CD4-positive, alpha-beta T cell treated with Interleukin-4 for 1 hour (primary cell): Measurements from ENCODE around the gene ZC3H12D.
A peak's percentile ranks its signal among the peaks of the same experiment; 100 is the strongest.
"Not testable (repeated sequence)": the region's sequence is repeated elsewhere in the genome, so short reads cannot be mapped to it uniquely, and the experiment has no call there.

Source experiments
- DNase-seq, 2 donors: peaks; one replicate each; pipeline ENCODE4 v3.0.0-alpha.2; 2020 to 2022

The ZC3H12D gene

GRCh38 chr6:149483334-149483725 is 1.5 kb downstream of the ZC3H12D start:
- DNase-seq = peak in 1 of 2 donors; percentile 48

- DNase-seq = peak; percentile 28 to 61
Measured at GRCh38 chr6:149482545-149483333, 2.1 kb downstream of the ZC3H12D start.

GRCh38 chr6:149480502-149481280 is 4.1 kb downstream of the ZC3H12D start:
- DNase-seq = peak; percentile 76 to 83

GRCh38 chr6:149478631-149479314 is 6.0 kb downstream of the ZC3H12D start:
- DNase-seq = no peak

GRCh38 chr6:149477544-149477943 is 7.3 kb downstream of the ZC3H12D start:
- no peak for DNase-seq

- no peak for DNase-seq
Measured at GRCh38 chr6:149476789-149477455, 7.9 kb downstream of the ZC3H12D start.

- no peak for DNase-seq
Measured at GRCh38 chr6:149474108-149474935, 10.5 kb downstream of the ZC3H12D start.

GRCh38 chr6:149473080-149474052 is 11.4 kb downstream of the ZC3H12D start:
- DNase-seq = no peak

- no peak for DNase-seq
Measured at GRCh38 chr6:149472241-149472640, 12.6 kb downstream of the ZC3H12D start.

GRCh38 chr6:149471801-149472200 is 13.0 kb downstream of the ZC3H12D start:
- DNase-seq = peak in 1 of 2 donors; percentile 48

- no peak for DNase-seq
Measured at GRCh38 chr6:149470948-149471347, 13.9 kb downstream of the ZC3H12D start.

GRCh38 chr6:149468179-149468578 is 16.6 kb downstream of the ZC3H12D start:
- DNase-seq = no peak

- no peak for DNase-seq
Measured at GRCh38 chr6:149467265-149467664, 17.5 kb downstream of the ZC3H12D start.

GRCh38 chr6:149464411-149464810 is 20.4 kb downstream of the ZC3H12D start:
- no peak for DNase-seq

GRCh38 chr6:149463781-149464180 is 21.0 kb downstream of the ZC3H12D start:
- no peak for DNase-seq

- not testable (repeated sequence) for DNase-seq
Measured at GRCh38 chr6:149462712-149463111, 22.1 kb downstream of the ZC3H12D start.

GRCh38 chr6:149461670-149462069 is 23.1 kb downstream of the ZC3H12D start:
- no peak for DNase-seq

- not testable (repeated sequence) for DNase-seq
Measured at GRCh38 chr6:149460249-149460648, 24.6 kb downstream of the ZC3H12D start.

- no peak for DNase-seq
Measured at GRCh38 chr6:149459761-149460160, 25.1 kb downstream of the ZC3H12D start.

GRCh38 chr6:149458806-149459205 is 26.0 kb downstream of the ZC3H12D start:
- no peak for DNase-seq

- no peak for DNase-seq
Measured at GRCh38 chr6:149458196-149458595, 26.6 kb downstream of the ZC3H12D start.
